HG02623 (cell line): ENCODE data around the gene RNU4-1.
"Not testable (repeated sequence)": the region's sequence is repeated elsewhere in the genome, so short reads cannot be mapped to it uniquely, and the experiment has no call there.

ENCODE experiments used
- ATAC-seq: cut with Tn5 transposase; IDR thresholded peaks from one replicate; pipeline ENCODE4 v1.9.1; 2021; ENCODE audit warnings: moderate library complexity; ENCODE audit not compliant: unreplicated experiment

The RNU4-1 gene

GRCh38 chr12:120259418-120260202 lies 33.4 kb downstream of the RNU4-1 start:
- no peak for ATAC-seq

GRCh38 chr12:120258323-120258896 lies 34.6 kb downstream of the RNU4-1 start:
- no peak for ATAC-seq

DNA sequence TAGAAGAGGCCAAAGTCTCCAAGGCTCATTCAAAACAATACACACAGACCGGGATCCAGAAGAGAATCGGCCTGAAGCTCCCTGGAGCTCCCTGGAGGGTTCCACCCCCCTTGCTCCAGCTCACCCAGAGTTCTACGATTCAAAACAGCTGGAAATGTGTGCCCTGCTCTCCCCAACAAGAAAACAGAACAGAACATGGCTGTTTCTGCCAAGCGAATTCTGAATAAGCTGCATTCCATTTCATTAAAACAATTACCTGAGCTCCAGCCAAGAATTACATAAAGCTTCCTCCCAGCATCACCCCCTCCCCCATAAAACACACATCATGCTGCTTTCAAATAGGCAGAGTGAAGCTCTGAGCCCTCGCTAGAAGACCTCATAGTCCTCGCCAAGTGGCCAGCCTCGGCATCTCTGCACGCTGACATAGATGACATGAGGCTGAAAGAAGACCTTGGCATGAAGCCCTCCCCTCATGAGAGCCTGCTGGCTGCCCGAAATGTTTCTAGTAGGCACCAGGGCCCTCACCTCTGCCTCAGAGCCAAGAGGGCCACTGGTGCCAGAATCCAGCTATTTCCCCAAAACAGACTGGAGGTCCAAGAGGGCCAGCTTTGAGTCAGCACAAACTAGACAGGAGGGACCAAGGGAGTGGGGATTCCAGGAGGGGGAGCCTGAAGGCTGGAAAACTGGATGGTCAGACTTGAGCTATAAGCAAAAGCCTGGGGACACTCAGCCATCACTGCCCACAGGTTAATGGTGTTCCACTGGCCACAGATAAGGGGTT lies 35.8 kb downstream of the RNU4-1 start:
- no peak for ATAC-seq

GRCh38 chr12:120254809-120255208 lies 38.2 kb downstream of the RNU4-1 start:
- ATAC-seq, result no peak

DNA sequence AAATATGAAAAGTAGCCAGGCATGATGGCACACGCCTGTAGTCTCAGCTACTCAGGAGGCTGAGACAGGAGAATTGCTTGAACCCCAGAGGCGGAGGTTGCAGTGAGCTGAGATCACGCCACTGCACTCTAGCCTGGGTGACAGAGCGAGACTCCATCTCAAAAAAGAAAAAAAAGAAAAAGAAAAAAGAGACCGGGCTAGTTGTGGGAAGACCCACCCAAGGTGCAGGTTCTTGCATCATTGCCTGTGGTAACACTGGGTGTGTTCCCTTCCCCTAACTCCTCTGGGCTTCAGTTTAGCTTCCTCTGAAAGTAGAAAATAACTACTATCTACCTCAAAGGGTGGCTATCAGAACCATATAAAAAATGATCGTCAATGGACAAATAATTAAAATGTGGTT lies 39.7 kb downstream of the RNU4-1 start:
- not testable (repeated sequence) for ATAC-seq

GRCh38 chr12:120252071-120252906 lies 40.7 kb downstream of the RNU4-1 start:
- no peak for ATAC-seq

GRCh38 chr12:120251364-120252070 lies 41.5 kb downstream of the RNU4-1 start:
- not testable (repeated sequence) for ATAC-seq

DNA sequence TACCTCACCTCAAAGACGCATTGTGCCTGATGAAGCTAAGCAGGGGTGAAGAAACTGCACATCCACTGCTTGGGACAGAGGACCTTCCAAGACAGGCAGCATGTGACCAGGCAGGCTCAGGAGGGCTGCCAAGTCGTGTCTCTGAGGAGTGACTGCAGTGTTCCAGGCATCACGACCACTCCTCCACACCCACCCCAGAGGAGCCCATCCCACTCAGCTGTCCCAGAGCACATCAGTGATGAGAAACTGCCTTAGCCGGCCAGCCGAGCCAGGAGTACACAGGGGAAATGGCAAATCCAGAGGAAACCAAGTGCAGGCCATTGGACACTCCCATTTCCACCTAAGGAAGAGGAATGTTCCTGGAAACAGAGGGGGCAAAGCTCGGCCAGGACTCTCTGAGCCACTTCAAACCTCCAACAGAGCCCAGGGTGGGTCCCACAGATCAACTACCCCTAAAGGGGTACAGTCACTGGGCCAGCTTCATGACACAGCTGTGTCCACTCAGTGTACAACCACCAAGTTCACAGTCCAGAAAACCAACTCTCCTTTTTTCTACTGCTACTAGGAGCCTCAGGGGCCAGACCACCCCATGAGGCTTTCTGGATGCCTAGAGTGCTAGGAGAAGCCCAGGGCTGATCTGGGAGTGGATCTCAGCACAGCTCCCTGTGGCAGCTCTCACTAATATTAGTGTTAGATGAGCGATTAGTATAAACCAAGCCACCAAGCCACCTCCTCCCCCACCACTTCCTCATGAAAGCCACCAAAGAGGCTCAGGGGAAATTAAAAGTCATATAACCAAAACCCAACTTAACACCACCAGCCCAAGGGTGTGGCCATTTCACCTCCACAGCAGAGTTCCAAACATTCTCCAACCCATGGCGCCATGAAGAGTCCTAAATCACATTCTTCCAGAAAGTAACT lies 42.9 kb downstream of the RNU4-1 start:
- no peak for ATAC-seq

- no peak for ATAC-seq
Measured at GRCh38 chr12:120249266-120249874, 43.7 kb downstream of the RNU4-1 start.

DNA sequence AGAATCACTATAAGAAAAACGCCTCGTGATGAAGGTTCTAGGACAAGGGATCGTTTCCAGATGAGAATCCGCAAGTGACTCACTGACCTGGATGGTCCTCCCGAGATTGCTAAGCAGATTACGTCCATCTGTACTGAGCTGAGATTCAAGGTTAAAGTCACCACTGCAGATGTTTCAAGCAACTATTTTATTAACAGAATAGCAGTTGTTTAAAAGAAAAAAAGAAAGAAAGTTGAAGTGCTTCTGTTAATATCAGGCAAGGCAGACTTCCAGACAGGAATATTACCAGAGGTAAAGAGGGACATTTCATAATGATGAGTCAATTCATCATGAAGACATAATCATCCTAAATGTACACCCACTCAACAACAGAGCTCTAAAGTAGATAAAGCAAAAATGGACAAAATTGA lies 45.4 kb downstream of the RNU4-1 start:
- ATAC-seq, result no peak

- no peak for ATAC-seq
Measured at GRCh38 chr12:120247183-120247582, 45.9 kb downstream of the RNU4-1 start.

DNA sequence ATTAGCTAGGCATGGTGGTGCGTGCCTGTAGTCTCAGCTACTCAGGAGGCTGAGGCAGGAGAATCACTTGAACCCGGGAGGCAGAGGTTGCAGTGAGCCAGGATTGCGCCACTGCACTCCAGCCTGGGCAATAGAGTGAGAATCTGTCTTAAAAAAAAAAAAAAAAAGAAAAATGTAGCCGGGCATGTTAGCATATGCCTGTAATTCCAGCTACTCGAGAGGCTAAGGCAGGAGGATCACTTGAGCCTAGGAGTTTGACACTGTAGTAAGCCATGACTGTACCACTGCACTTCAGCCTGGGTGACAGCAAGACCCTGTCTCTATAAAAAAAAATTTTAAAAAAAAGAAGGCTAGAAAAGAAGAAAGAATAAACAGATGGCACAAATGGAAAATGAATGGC lies 46.3 kb downstream of the RNU4-1 start:
- ATAC-seq, result not testable (repeated sequence)
